ENCODE measurements around the gene ADIPOR1.
"Not testable (repeated sequence)": the region's sequence is repeated elsewhere in the genome, so short reads cannot be mapped to it uniquely, and the experiment has no call there.

ADIPOR1 gene

GRCh38 chr1:202934755-202935154 is 23.4 kb downstream of the ADIPOR1 start:
- Mint-ChIP-seq H3K36me3 (peaks cover 8% of the 10 kb centered on the region), H3K4me3 (no peak overlapping the region), H3K9me3 (no peaks in the 10 kb centered on the region), H3K4me1 (peaks cover 9% of the 10 kb centered on the region), H3K27ac (no peak overlapping the region)
- no peak for ATAC-seq
- no peak for DNase-seq (ENCODE audit: low spot score in 2 of 2)

- Mint-ChIP-seq H3K4me3 (no peak overlapping the region), H3K9me3 (no peaks in the 10 kb centered on the region), H3K27ac (no peak overlapping the region), H3K36me3 (no peaks in the 10 kb centered on the region), H3K4me1 (peaks cover 9% of the 10 kb centered on the region)
- no peak for ATAC-seq
- no peak for DNase-seq (ENCODE audit: low spot score in 2 of 2)
Observed at GRCh38 chr1:202932476-202932875, 25.6 kb downstream of the ADIPOR1 start.

- DNase-seq (ENCODE audit: low spot score in 2 of 2), result peak; percentile 90 to 97
- no peaks in the 10 kb centered on the region for H3K9me3 Mint-ChIP-seq
- peaks cover 11% of the 10 kb centered on the region for H3K4me1 Mint-ChIP-seq
- peak within 1 kb of the TSS; percentile 89 for H3K27ac Mint-ChIP-seq
- H3K36me3 Mint-ChIP-seq, result peaks cover 44% of the 10 kb centered on the region
- peak within 1 kb of the TSS; percentile 87 for H3K4me3 Mint-ChIP-seq
- peak; percentile 98 for ATAC-seq
Observed at GRCh38 chr1:202926581-202927491, 31.3 kb downstream of the ADIPOR1 start, which contains the start of gene KLHL12. Gene KLHL12 (minus strand): TSS chr1:202927234. CDS start chr1:202925162, 2,072 bp downstream.

GRCh38 chr1:202923533-202923932 is 34.6 kb downstream of the ADIPOR1 start:
- Mint-ChIP-seq H3K27ac (peak overlapping the region; percentile 43), H3K4me3 (no peak overlapping the region), H3K36me3 (peaks cover 72% of the 10 kb centered on the region), H3K4me1 (peaks cover 11% of the 10 kb centered on the region), H3K9me3 (no peaks in the 10 kb centered on the region)
- DNase-seq (ENCODE audit: low spot score in 2 of 2) (no peak), ATAC-seq (no peak)

- no peak for DNase-seq (ENCODE audit: low spot score in 2 of 2)
- no peak overlapping the region for H3K4me3 Mint-ChIP-seq
- no peak overlapping the region for H3K27ac Mint-ChIP-seq
- ATAC-seq, result no peak
- peaks cover 94% of the 10 kb centered on the region for H3K36me3 Mint-ChIP-seq
- H3K9me3 Mint-ChIP-seq, result no peaks in the 10 kb centered on the region
- H3K4me1 Mint-ChIP-seq, result no peaks in the 10 kb centered on the region
Observed at GRCh38 chr1:202919615-202920014, 38.5 kb downstream of the ADIPOR1 start.

GRCh38 chr1:202915146-202915545 is 43.0 kb downstream of the ADIPOR1 start:
- H3K4me3 Mint-ChIP-seq, result no peak overlapping the region
- peaks cover 14% of the 10 kb centered on the region for H3K4me1 Mint-ChIP-seq
- DNase-seq (ENCODE audit: low spot score in 2 of 2), result no peak
- peaks cover 96% of the 10 kb centered on the region for H3K36me3 Mint-ChIP-seq
- no peaks in the 10 kb centered on the region for H3K9me3 Mint-ChIP-seq
- no peak overlapping the region for H3K27ac Mint-ChIP-seq
- ATAC-seq, result no peak

GRCh38 chr1:202912476-202912875 is 45.6 kb downstream of the ADIPOR1 start:
- ATAC-seq; H3K9me3 Mint-ChIP-seq; H3K4me3 Mint-ChIP-seq; DNase-seq (ENCODE audit: low spot score in 2 of 2): not testable (repeated sequence)
- Mint-ChIP-seq H3K4me1 (peaks cover 14% of the 10 kb centered on the region), H3K36me3 (peaks cover 99% of the 10 kb centered on the region), H3K27ac (peak overlapping the region; percentile 63)

- H3K9me3 Mint-ChIP-seq, result no peaks in the 10 kb centered on the region
- no peak for ATAC-seq
- DNase-seq (ENCODE audit: low spot score in 2 of 2), result no peak
- H3K4me3 Mint-ChIP-seq, result no peak overlapping the region
- H3K4me1 Mint-ChIP-seq, result peaks cover 14% of the 10 kb centered on the region
- no peak overlapping the region for H3K27ac Mint-ChIP-seq
- peaks cover 95% of the 10 kb centered on the region for H3K36me3 Mint-ChIP-seq
Observed at GRCh38 chr1:202909494-202909893, 48.6 kb downstream of the ADIPOR1 start.

GRCh38 chr1:202908998-202909397 is 49.1 kb downstream of the ADIPOR1 start:
- H3K4me1 Mint-ChIP-seq, result peaks cover 14% of the 10 kb centered on the region
- DNase-seq (ENCODE audit: low spot score in 2 of 2) (no peak), ATAC-seq (no peak)
- peaks cover 95% of the 10 kb centered on the region for H3K36me3 Mint-ChIP-seq
- no peaks in the 10 kb centered on the region for H3K9me3 Mint-ChIP-seq
- no peak overlapping the region for H3K27ac Mint-ChIP-seq
- no peak overlapping the region for H3K4me3 Mint-ChIP-seq

GRCh38 chr1:202905331-202905730 is 52.8 kb downstream of the ADIPOR1 start:
- no peak for DNase-seq (ENCODE audit: low spot score in 2 of 2)
- H3K9me3 Mint-ChIP-seq, result no peaks in the 10 kb centered on the region
- no peak overlapping the region for H3K4me3 Mint-ChIP-seq
- ATAC-seq, result no peak
- no peak overlapping the region for H3K27ac Mint-ChIP-seq
- H3K4me1 Mint-ChIP-seq, result no peaks in the 10 kb centered on the region
- peaks cover 95% of the 10 kb centered on the region for H3K36me3 Mint-ChIP-seq

- not testable (repeated sequence) for H3K27ac Mint-ChIP-seq; H3K4me1 Mint-ChIP-seq; H3K4me3 Mint-ChIP-seq; ATAC-seq; H3K9me3 Mint-ChIP-seq; DNase-seq (ENCODE audit: low spot score in 2 of 2)
- peaks cover 95% of the 10 kb centered on the region for H3K36me3 Mint-ChIP-seq
Observed at GRCh38 chr1:202903808-202904207, 54.3 kb downstream of the ADIPOR1 start.

GRCh38 chr1:202901555-202901954 is 56.6 kb downstream of the ADIPOR1 start:
- H3K36me3 Mint-ChIP-seq, result peaks cover 95% of the 10 kb centered on the region
- no peak overlapping the region for H3K4me3 Mint-ChIP-seq
- ATAC-seq (no peak), DNase-seq (ENCODE audit: low spot score in 2 of 2) (no peak)
- H3K27ac Mint-ChIP-seq, result no peak overlapping the region
- H3K9me3 Mint-ChIP-seq, result no peaks in the 10 kb centered on the region
- no peaks in the 10 kb centered on the region for H3K4me1 Mint-ChIP-seq

- H3K27ac Mint-ChIP-seq, result no peak overlapping the region
- peaks cover 6% of the 10 kb centered on the region for H3K4me1 Mint-ChIP-seq
- ATAC-seq, result no peak
- DNase-seq (ENCODE audit: low spot score in 2 of 2), result no peak
- H3K36me3 Mint-ChIP-seq, result peaks cover 85% of the 10 kb centered on the region
- no peak overlapping the region for H3K4me3 Mint-ChIP-seq
- no peaks in the 10 kb centered on the region for H3K9me3 Mint-ChIP-seq
Observed at GRCh38 chr1:202892501-202892900, 65.6 kb downstream of the ADIPOR1 start.
